ENCODE data around the gene SLC25A33.

SLC25A33 gene

DNA sequence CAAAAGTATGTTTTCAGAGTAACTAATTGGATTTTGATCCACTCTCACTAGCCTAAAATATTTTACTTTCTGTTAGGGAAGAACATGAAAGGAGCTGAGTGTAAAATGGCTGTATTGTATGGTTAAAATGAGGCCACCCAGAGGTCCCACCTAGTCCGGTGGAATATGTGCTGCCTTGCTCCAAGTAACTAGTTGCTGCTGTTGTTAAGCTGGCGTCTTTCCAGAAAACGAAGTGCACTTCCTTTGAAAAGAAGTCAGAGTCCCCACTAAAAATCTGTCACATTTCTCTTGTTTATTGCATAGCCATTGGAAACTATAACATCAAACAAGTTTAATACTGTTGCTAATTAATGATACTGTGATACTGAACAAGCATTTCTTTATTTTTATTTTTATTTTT is 3.2 kb downstream of the SLC25A33 start:
- no peak for ATAC-seq (ENCODE audit: insufficient read depth, low read depth)
- Histone ChIP-seq H3K9ac (ENCODE audit: low read depth, low read length) (peak overlapping the region; percentile 39; the same call in 1 of the 2 replicates), H3K4me2 (ENCODE audit: insufficient read depth, low read length) (peak overlapping the region; percentile 61), H3K4me1 (ENCODE audit: insufficient read depth, low read length) (peaks cover 57% of the 10 kb centered on the region), H3K79me2 (ENCODE audit: insufficient read depth, low read length) (peaks cover 79% of the 10 kb centered on the region), H3K27ac (ENCODE audit: low read length) (peak overlapping the region; percentile 61; the same call in 1 of the 2 replicates), H3K4me3 (ENCODE audit: low read depth in 1 of 2, low read length in 2 of 2) (peak overlapping the region; percentile 2 to 36; a peak in 3 of 4 replicates), H3K27me3 (ENCODE audit: insufficient read depth, low read length, poor library complexity) (no peaks in the 10 kb centered on the region), H4K20me1 (ENCODE audit: insufficient read depth, low read length) (peaks cover 62% of the 10 kb centered on the region), H3K9me3 (ENCODE audit: insufficient read depth, low read length, severe bottlenecking) (no peaks in the 10 kb centered on the region), H3K36me3 (ENCODE audit: insufficient read depth, low read length) (peaks cover 18% of the 10 kb centered on the region), H2AFZ (ENCODE audit: low read depth, low read length) (no peak overlapping the region)
- peak; percentile 35 for DNase-seq
- TF ChIP-seq EZH2 (IDR thresholded peaks at IDR 0.05; ENCODE audit: borderline replicate concordance, low read depth, low read length, severe bottlenecking) = no peak
- TF ChIP-seq, protein P1, sequence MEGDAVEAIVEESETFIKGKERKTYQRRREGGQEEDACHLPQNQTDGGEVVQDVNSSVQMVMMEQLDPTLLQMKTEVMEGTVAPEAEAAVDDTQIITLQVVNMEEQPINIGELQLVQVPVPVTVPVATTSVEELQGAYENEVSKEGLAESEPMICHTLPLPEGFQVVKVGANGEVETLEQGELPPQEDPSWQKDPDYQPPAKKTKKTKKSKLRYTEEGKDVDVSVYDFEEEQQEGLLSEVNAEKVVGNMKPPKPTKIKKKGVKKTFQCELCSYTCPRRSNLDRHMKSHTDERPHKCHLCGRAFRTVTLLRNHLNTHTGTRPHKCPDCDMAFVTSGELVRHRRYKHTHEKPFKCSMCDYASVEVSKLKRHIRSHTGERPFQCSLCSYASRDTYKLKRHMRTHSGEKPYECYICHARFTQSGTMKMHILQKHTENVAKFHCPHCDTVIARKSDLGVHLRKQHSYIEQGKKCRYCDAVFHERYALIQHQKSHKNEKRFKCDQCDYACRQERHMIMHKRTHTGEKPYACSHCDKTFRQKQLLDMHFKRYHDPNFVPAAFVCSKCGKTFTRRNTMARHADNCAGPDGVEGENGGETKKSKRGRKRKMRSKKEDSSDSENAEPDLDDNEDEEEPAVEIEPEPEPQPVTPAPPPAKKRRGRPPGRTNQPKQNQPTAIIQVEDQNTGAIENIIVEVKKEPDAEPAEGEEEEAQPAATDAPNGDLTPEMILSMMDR (IDR thresholded peaks at IDR 0.05; ENCODE audit: borderline replicate concordance, extremely low read depth, low read length, poor library complexity, severe bottlenecking) = no peak

DNA sequence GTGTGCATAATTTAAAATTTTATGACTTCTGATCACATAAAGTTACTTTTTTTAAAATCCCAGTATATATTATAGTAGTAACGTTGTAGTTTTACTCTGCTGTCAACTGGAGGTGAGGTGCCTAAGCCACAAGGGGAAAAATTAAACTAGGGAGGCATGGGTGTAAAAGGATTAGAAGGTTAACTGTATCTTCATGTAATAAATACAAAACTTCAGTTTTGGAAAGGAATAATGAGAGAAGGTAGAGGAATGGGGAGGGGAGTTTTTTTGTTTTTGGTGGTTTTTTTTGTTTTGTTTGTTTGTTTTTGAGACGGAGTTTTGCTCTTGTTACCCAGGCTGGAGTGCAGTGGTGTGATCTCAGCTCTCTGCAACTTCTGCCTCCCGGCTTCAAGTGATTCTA is 5.7 kb downstream of the SLC25A33 start:
- ATAC-seq (ENCODE audit: insufficient read depth, low read depth) (no peak), DNase-seq (no peak)
- Histone ChIP-seq H3K27ac (ENCODE audit: low read length) (no peak overlapping the region; the same call in 1 of the 2 replicates), H4K20me1 (ENCODE audit: insufficient read depth, low read length) (peaks cover 78% of the 10 kb centered on the region), H3K4me1 (ENCODE audit: insufficient read depth, low read length) (peaks cover 43% of the 10 kb centered on the region), H3K27me3 (ENCODE audit: insufficient read depth, low read length, poor library complexity) (no peaks in the 10 kb centered on the region), H3K4me3 (ENCODE audit: low read depth in 1 of 2, low read length in 2 of 2) (no peak overlapping the region), H3K9me3 (ENCODE audit: insufficient read depth, low read length, severe bottlenecking) (no peaks in the 10 kb centered on the region), H3K4me2 (ENCODE audit: insufficient read depth, low read length) (no peak overlapping the region), H3K9ac (ENCODE audit: low read depth, low read length) (no peak overlapping the region), H2AFZ (ENCODE audit: low read depth, low read length) (no peak overlapping the region), H3K79me2 (ENCODE audit: insufficient read depth, low read length) (peaks cover 97% of the 10 kb centered on the region), H3K36me3 (ENCODE audit: insufficient read depth, low read length) (peaks cover 28% of the 10 kb centered on the region)
- TF ChIP-seq, protein P1 (IDR thresholded peaks at IDR 0.05; ENCODE audit: borderline replicate concordance, extremely low read depth, low read length, poor library complexity, severe bottlenecking) = no peak

DNA sequence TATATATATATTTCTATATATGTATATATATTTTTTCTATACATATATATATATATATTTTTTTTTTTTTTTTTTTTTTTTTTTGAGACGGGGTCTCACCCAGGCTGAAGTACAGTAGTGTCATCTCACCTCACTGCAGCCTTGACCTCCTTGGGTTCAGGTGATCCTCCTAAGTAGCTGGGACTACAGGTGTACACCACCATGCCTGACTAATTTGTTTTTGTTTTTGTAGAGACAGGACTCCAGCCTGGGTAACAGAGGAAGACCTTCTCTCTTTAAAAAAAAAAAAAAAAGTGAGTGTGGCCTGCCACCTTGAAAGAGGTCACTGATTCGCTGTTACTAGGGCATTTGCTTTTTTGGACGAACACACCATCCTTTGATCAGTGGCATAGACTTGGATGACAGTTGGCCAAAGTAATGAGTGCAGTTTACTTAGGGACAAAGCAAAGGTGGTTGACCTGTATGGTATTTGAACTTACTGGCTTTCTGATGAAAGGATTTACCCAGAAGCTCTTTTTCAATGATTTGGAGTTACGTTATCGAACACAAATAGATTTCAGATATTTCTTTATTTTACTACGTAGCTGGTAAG is 10.8 kb downstream of the SLC25A33 start:
- Histone ChIP-seq H4K20me1 (ENCODE audit: insufficient read depth, low read length) (peaks cover 66% of the 10 kb centered on the region), H3K27ac (ENCODE audit: low read length) (no peak overlapping the region), H3K4me3 (ENCODE audit: low read depth in 1 of 2, low read length in 2 of 2) (no peak overlapping the region)

More for the DNA sequence above, 10.8 kb downstream of the SLC25A33 start:
- Histone ChIP-seq H3K4me2 (ENCODE audit: insufficient read depth, low read length) (no peak overlapping the region), H3K79me2 (ENCODE audit: insufficient read depth, low read length) (peaks cover 82% of the 10 kb centered on the region), H2AFZ (ENCODE audit: low read depth, low read length) (no peak overlapping the region), H3K27me3 (ENCODE audit: insufficient read depth, low read length, poor library complexity) (no peaks in the 10 kb centered on the region), H3K9me3 (ENCODE audit: insufficient read depth, low read length, severe bottlenecking) (no peaks in the 10 kb centered on the region), H3K4me1 (ENCODE audit: insufficient read depth, low read length) (no peaks in the 10 kb centered on the region), H3K36me3 (ENCODE audit: insufficient read depth, low read length) (peaks cover 42% of the 10 kb centered on the region), H3K9ac (ENCODE audit: low read depth, low read length) (no peak overlapping the region)
- no peak for ATAC-seq (ENCODE audit: insufficient read depth, low read depth)
- DNase-seq = no peak
- TF ChIP-seq, protein P1 (IDR thresholded peaks at IDR 0.05; ENCODE audit: borderline replicate concordance, extremely low read depth, low read length, poor library complexity, severe bottlenecking) = no peak
- TF ChIP-seq EZH2 (IDR thresholded peaks at IDR 0.05; ENCODE audit: borderline replicate concordance, low read depth, low read length, severe bottlenecking) = no peak

All from DND-41 (cell line).